NCI-H2107 treated with DMSO at 0.1 percent for 48 hours (cell line): ENCODE results near the gene CCDC172.

Experiments
- DNase-seq: peaks from one replicate; lab custom pipeline; 2025; ENCODE audit not compliant: unreplicated experiment; lab: John Stamatoyannopoulos, UW

The CCDC172 gene

GRCh38 chr10:116429288-116429977 is 105.2 kb downstream of the CCDC172 start:
- DNase-seq, result no peak
